Smooth muscle cell (in vitro differentiated cells): ENCODE data around the gene GGNBP2. TPM values are rescaled to one million over a fixed set of nuclear protein-coding genes. Genes with fewer than 3 reads are reported as not detected.

Source experiments
- DNase-seq: peaks from one replicate; lab custom pipeline; 2025; ENCODE audit not compliant: unreplicated experiment; lab: John Stamatoyannopoulos, UW
- H2AFZ ChIP-seq: fragments of 200-600 bp; sonication (generic); 2 replicates; pipeline ENCODE4 v1.6.0; 2016; ENCODE audit warnings: antibody characterized with exemption, low read depth, mild to moderate bottlenecking
- H3F3A ChIP-seq: fragments of 200-600 bp; sonication (generic); 2 replicates; pipeline ENCODE4 v1.6.0; 2017; ENCODE audit warnings: antibody characterized with exemption, low read depth
- H3K27ac ChIP-seq: fragments of 200-600 bp; sonication (generic); 2 replicates; pipeline ENCODE4 v1.5.1; 2016; ENCODE audit warnings: low read depth, mild to moderate bottlenecking
- H3K27me3 ChIP-seq: fragments of 200-600 bp; sonication (generic); 2 replicates; pipeline ENCODE4 v1.6.1; 2016; ENCODE audit warnings: low read depth, mild to moderate bottlenecking
- H3K36me3 ChIP-seq: fragments of 200-600 bp; sonication (generic); 2 replicates; pipeline ENCODE4 v1.5.1; 2016; ENCODE audit warnings: low read depth
- H3K4me1 ChIP-seq: fragments of 200-600 bp; sonication (generic); 2 replicates; pipeline ENCODE4 v1.5.1; 2016; ENCODE audit warnings: low read depth
- H3K4me2 ChIP-seq: fragments of 200-600 bp; sonication (generic); 2 replicates; pipeline ENCODE4 v1.6.0; 2016; ENCODE audit warnings: mild to moderate bottlenecking
- H3K4me3 ChIP-seq: fragments of 200-600 bp; sonication (generic); 2 replicates; pipeline ENCODE4 v1.5.1; 2016; ENCODE audit warnings: mild to moderate bottlenecking
- H3K79me2 ChIP-seq: fragments of 200-600 bp; sonication (generic); 2 replicates; pipeline ENCODE4 v1.6.0; 2016; ENCODE audit warnings: low read depth, mild to moderate bottlenecking
- H3K9ac ChIP-seq: fragments of 200-600 bp; sonication (generic); 2 replicates; pipeline ENCODE4 v1.6.0; 2016; ENCODE audit warnings: low read depth
- H3K9me3 ChIP-seq: fragments of 200-600 bp; sonication (generic); replicated peaks from 2 replicates; pipeline ENCODE4 v1.5.1; 2016; ENCODE audit warnings: low read depth
- H4K20me1 ChIP-seq: fragments of 200-600 bp; sonication (generic); 2 replicates; pipeline ENCODE4 v1.6.0; 2016; ENCODE audit warnings: low read depth
- CTCF ChIP-seq: fragments of 200-600 bp; sonication (generic); IDR thresholded peaks from 2 replicates; pipeline ENCODE4 v1.5.1; 2017; ENCODE audit warnings: borderline replicate concordance, mild to moderate bottlenecking, antibody characterized with exemption; ENCODE audit not compliant: insufficient read depth, poor library complexity, severe bottlenecking
- WGBS: methylation state at CpG from one replicate; pipeline ENCODE4 v1.1.7; 2016; ENCODE audit warnings: low lambda C conversion rate; 5-methylcytosine and 5-hydroxymethylcytosine counted together
- polyA plus RNA-seq: library from polyadenylated mRNA; unstranded; fragments of >200 nt; fragmentation: Nextera tagmentation; extraction: Ambion mirVana; gene quantifications from 2 replicates; pipeline ENCODE4 v1.2.1, GENCODE V29; 2016
- total RNA-seq: library from RNA; depleted of rRNA; stranded (reverse); fragments of >200 nt; gene quantifications from 2 replicates; pipeline ENCODE4 v1.2.3, GENCODE V29; 2014

GGNBP2 gene
- total and polyA plus RNA-seq, 2 experiments from 2014 or later = 54.4 to 56.6 TPM

- DNase-seq = no peak
- H3K4me2 ChIP-seq = no peak overlapping the region
- no peaks in the 10 kb centered on the region for H3K36me3 ChIP-seq
- no peak overlapping the region for H2AFZ ChIP-seq
- H3K27me3 ChIP-seq = no peaks in the 10 kb centered on the region
- TF ChIP-seq CTCF = no peak
- H4K20me1 ChIP-seq = no peaks in the 10 kb centered on the region
- H3K27ac ChIP-seq = no peak overlapping the region
- H3K4me3 ChIP-seq = no peak overlapping the region
- H3K79me2 ChIP-seq = no peaks in the 10 kb centered on the region
- no peak overlapping the region for H3K9ac ChIP-seq
- H3K9me3 ChIP-seq = no peaks in the 10 kb centered on the region
- 91% methylated on average over 7 of the region's 7 CpGs for WGBS
- no peaks in the 10 kb centered on the region for H3K4me1 ChIP-seq
- H3F3A ChIP-seq = no peaks in the 10 kb centered on the region
These were observed 64.8 kb downstream of the GGNBP2 start for GRCh38 chr17:36609498-36609862.

DNA sequence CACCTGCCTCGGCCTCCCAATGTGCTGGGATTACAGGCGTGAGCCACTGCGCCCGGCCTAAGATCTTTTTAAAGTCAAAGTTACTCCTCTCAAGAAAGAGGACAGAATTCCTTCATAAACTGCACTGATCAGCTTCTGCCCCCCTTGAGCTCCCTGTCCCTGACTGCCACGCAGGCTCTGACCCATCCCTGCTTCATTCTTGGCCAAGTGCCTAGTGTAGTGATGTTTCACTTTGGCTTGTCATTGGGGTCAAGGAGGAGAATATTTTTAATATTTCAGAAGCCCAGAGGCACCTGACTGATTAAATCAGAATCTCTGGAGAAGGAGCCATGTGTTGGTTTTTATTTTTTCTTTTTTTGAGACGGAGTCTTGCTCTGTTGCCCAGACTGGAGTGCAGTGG, 65.8 kb downstream of the GGNBP2 start:
- WGBS = 92% methylated on average over 6 of the region's 6 CpGs

DNA sequence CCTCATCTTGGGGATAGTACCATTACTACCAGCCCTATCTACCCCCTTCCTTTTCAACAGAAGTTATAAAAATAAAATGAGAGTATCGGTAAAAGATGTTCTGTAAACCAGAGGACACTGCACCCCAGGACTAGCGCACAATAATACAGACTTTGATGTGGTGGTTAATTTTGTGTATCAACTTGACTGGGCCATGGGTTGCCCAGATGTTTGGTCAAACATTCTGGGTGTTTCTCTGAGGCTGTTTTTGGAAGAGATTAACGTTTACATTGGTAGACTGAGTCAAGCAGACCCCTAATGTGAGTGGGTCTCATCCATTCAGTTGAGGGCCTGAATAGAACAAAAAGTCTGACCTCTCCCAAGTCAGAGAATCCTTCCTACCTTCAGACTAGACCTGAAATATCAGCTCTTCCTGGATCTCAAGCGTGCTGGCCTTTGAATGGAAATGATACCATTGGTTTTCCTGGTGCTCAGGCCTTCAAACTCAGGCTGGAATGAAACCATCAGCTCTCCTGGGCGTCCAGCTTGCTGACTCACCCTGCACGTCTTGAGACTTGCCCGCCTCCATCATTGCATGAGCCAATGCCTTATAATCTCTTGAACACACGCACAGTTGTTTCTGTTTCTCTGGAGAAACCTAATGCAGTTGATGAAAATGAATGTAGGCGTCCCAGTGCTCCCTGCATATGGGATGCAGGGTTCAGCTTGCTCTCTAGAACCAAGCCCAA, 66.8 kb downstream of the GGNBP2 start:
- Histone ChIP-seq H3K4me1 (no peaks in the 10 kb centered on the region), H3K4me3 (no peak overlapping the region), H2AFZ (no peak overlapping the region), H3K4me2 (peak overlapping the region; percentile 25), H3K36me3 (no peaks in the 10 kb centered on the region), H4K20me1 (no peaks in the 10 kb centered on the region), H3F3A (no peaks in the 10 kb centered on the region), H3K9me3 (no peaks in the 10 kb centered on the region), H3K9ac (peak overlapping the region; percentile 69), H3K79me2 (no peaks in the 10 kb centered on the region), H3K27me3 (no peaks in the 10 kb centered on the region), H3K27ac (peak overlapping the region; percentile 87)
- TF ChIP-seq CTCF = no peak
- no peak for DNase-seq
- WGBS = 60% methylated on average over 9 of the region's 9 CpGs

More for the DNA sequence above, 65.8 kb downstream of the GGNBP2 start:
- no peak overlapping the region for H3K4me2 ChIP-seq
- no peaks in the 10 kb centered on the region for H3K27me3 ChIP-seq
- DNase-seq = no peak
- no peak overlapping the region for H3K4me3 ChIP-seq
- H3F3A ChIP-seq = no peaks in the 10 kb centered on the region
- H2AFZ ChIP-seq = no peak overlapping the region
- TF ChIP-seq CTCF = no peak
- no peak overlapping the region for H3K27ac ChIP-seq
- H3K79me2 ChIP-seq = no peaks in the 10 kb centered on the region
- no peaks in the 10 kb centered on the region for H4K20me1 ChIP-seq
- H3K4me1 ChIP-seq = no peaks in the 10 kb centered on the region
- no peak overlapping the region for H3K9ac ChIP-seq
- H3K9me3 ChIP-seq = no peaks in the 10 kb centered on the region
- H3K36me3 ChIP-seq = no peaks in the 10 kb centered on the region

GRCh38 chr17:36612323-36612722, 67.6 kb downstream of the GGNBP2 start:
- WGBS = 91% methylated on average over 3 of the region's 3 CpGs
- DNase-seq = no peak
- no peak overlapping the region for H3K4me3 ChIP-seq
- no peaks in the 10 kb centered on the region for H3K4me1 ChIP-seq
- no peaks in the 10 kb centered on the region for H3K36me3 ChIP-seq
- H3K4me2 ChIP-seq = no peak overlapping the region
- no peak overlapping the region for H2AFZ ChIP-seq
- no peak for TF ChIP-seq CTCF
- peak overlapping the region; percentile 87 for H3K27ac ChIP-seq
- H3K79me2 ChIP-seq = no peaks in the 10 kb centered on the region
- peak overlapping the region; percentile 58 for H3K9ac ChIP-seq
- no peaks in the 10 kb centered on the region for H4K20me1 ChIP-seq
- no peaks in the 10 kb centered on the region for H3F3A ChIP-seq
- H3K27me3 ChIP-seq = no peaks in the 10 kb centered on the region
- no peaks in the 10 kb centered on the region for H3K9me3 ChIP-seq
